ENCODE results near the gene TRPM2. TPM values are rescaled to one million over a fixed set of nuclear protein-coding genes. Genes with fewer than 3 reads are reported as not detected.
"Not testable (repeated sequence)": the region's sequence is repeated elsewhere in the genome, so short reads cannot be mapped to it uniquely, and the experiment has no call there.

TRPM2 gene
- total and polyA plus RNA-seq, 12 donors, result 1.5 to 28.3 (median 11.3) TPM

DNA sequence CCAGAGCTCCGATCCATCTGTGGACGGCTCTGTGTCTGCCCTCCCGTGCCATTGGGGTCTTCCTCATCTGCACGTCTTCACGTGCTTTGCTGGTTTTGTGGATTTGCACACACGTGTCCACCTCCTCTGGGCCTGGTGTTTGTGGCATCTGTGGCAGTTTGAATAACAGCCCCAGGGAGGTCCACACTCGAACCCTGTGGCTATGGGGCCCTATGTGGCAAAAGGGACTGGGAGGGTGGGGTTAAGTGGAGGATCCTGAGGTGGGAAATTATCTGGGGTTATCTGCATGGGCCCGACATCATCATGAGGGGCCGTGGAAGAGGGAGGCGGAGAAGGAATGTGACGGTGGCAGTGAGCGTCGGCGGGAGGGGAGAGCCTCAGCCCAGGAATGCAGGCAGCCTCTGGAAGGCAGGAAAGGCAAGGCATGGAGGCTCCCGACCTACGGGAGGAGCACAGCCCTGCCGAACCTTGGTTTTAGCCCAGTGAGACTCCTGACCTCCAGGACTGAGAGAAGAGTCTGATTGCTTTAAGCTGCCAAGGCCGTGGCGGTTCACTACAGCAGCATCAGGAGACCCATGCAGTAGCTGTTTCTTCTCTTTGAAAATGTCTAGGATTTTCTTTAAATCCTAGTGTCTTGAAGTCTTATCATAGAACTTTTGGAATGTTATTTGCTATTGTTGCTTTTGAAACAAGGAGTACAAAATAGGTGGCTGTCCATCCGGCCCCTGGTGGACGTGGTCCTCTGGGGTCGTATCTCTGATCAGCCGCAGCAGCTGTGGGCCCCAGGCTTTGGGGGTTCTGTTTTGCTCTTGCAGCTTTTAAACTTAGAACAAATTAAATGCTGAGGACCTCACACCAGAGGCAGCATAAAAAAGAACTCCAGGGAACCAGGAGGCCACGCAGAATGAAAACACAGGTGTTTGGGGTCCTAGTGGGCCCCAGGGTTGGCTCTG is 61.9 kb downstream of the TRPM2 start:
- DNase-seq, result peak in 2 of 7 donors; percentile 5 to 8
- Histone ChIP-seq H3K9me3 (replicated peaks in 1 of 3) (no peaks in the 10 kb centered on the region), H3K27me3 (no peaks in the 10 kb centered on the region), H3K27ac (no peak overlapping the region), H3K36me3 (replicated peaks in 1 of 2) (no peaks in the 10 kb centered on the region), H3K4me1 (replicated peaks in 1 of 2) (no peaks in the 10 kb centered on the region), H3K4me3 (no peak overlapping the region)
- WGBS, 4 donors, result 68 to 74% (median 73%) methylated on average over 23 to 24 of the region's 24 CpGs
- TF ChIP-seq, protein P1, sequence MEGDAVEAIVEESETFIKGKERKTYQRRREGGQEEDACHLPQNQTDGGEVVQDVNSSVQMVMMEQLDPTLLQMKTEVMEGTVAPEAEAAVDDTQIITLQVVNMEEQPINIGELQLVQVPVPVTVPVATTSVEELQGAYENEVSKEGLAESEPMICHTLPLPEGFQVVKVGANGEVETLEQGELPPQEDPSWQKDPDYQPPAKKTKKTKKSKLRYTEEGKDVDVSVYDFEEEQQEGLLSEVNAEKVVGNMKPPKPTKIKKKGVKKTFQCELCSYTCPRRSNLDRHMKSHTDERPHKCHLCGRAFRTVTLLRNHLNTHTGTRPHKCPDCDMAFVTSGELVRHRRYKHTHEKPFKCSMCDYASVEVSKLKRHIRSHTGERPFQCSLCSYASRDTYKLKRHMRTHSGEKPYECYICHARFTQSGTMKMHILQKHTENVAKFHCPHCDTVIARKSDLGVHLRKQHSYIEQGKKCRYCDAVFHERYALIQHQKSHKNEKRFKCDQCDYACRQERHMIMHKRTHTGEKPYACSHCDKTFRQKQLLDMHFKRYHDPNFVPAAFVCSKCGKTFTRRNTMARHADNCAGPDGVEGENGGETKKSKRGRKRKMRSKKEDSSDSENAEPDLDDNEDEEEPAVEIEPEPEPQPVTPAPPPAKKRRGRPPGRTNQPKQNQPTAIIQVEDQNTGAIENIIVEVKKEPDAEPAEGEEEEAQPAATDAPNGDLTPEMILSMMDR (IDR thresholded peaks at IDR 0.05), result no peak
- intact Hi-C loops (cut with DNase I), result no loop called here

DNA sequence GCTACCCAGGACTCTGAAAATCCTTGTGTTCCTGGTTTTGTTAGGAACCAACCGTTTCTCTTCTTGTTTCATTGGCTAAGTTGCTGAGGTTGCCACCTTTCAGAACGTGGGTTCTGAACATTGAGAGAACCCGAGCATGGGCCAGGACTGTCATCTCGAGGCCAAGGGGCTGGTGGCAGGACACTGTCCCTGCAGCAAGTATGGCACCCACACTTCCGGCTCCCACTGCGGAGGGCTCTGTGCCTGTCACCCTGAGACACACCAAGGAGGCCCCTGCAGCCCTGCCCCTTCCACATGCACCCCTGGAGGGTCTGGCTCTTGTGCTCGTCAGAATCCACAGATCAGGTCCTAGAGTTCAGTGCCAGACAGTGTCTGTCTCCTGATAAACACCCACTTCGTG is 62.8 kb downstream of the TRPM2 start:
- Histone ChIP-seq H3K9me3 (replicated peaks in 1 of 3) (no peaks in the 10 kb centered on the region), H3K4me3 (no peak overlapping the region), H3K27me3 (no peaks in the 10 kb centered on the region), H3K4me1 (replicated peaks in 1 of 2) (no peaks in the 10 kb centered on the region), H3K27ac (no peak overlapping the region), H3K36me3 (replicated peaks in 1 of 2) (no peaks in the 10 kb centered on the region)
- WGBS, 4 donors, result 70 to 76% (median 73%) methylated on average over 7 to 8 of the region's 8 CpGs
- intact Hi-C loops (cut with DNase I), result no loop called here
- TF ChIP-seq POLR2A (IDR thresholded peaks at IDR 0.05), result no peak
- TF ChIP-seq, protein P1 (IDR thresholded peaks at IDR 0.05), result no peak
- peak in 2 of 7 donors; percentile 1 to 10 for DNase-seq

DNA sequence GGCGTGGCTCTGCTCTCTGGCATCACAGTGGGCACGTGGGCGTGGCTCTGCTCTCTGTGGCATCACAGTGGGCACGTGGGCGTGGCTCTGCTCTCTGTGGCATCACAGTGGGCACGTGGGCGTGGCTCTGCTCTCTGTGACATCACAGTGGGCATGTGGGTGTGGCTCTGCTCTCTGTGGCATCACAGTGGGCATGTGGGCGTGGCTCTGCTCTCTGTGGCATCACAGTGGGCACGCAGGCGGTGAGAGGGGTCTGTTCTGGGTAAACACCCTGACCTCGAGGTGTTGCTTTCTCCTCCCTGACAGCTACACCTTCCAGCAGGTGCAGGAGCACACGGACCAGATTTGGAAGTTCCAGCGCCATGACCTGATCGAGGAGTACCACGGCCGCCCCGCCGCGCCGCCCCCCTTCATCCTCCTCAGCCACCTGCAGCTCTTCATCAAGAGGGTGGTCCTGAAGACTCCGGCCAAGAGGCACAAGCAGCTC is 64.2 kb downstream of the TRPM2 start:
- intact Hi-C loops (cut with DNase I); H3K4me1 ChIP-seq (replicated peaks in 1 of 2); H3K27me3 ChIP-seq; H3K4me3 ChIP-seq; H3K27ac ChIP-seq; H3K9me3 ChIP-seq (replicated peaks in 1 of 3); H3K36me3 ChIP-seq (replicated peaks in 1 of 2): not testable (repeated sequence)
- peak in 3 of 7 donors; percentile 3 to 5 (median 3) for DNase-seq
- 89 to 96% (median 94%) methylated on average over 9 to 21 of the region's 21 CpGs for WGBS, 4 donors

DNA sequence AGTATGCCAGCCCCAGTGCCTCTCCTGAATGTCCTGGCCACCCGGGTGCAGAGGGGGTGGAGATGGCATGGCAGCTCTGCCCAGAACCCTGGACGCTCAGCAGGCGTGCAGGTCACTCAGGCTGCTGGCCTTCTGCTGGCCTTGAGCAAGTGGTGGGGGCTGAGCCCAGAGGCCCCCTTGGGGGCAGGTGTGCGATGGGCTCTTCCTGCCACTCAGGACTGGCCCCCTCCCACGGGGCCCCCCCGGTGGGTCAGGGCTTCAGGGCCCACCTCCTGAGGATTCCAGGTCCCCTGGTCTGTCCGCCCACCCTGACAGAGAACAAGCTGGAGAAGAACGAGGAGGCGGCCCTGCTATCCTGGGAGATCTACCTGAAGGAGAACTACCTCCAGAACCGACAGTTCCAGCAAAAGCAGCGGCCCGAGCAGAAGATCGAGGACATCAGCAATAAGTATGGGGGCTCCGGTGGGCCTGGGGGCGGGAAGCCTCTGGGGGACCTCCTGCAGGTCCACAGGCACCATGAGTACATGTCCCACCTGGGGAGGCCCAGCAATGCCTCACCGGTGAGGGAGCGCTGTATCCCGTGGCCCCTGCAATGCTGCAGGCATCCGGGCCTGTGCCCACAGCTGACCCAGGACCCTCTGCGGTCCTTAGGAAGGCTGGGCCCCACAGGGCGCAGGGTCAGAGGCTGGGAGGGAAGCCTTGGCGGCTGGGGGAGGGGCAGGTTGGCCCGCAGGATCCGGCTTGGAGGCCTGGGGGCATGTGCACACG is 64.9 kb downstream of the TRPM2 start:
- WGBS, 4 donors, result 85 to 91% (median 89%) methylated on average over 9 to 25 of the region's 25 CpGs
- Histone ChIP-seq H3K4me1 (replicated peaks in 1 of 2) (no peaks in the 10 kb centered on the region), H3K9me3 (replicated peaks in 1 of 3) (no peaks in the 10 kb centered on the region), H3K27ac (no peak overlapping the region), H3K36me3 (replicated peaks in 1 of 2) (no peaks in the 10 kb centered on the region), H3K4me3 (no peak overlapping the region), H3K27me3 (no peaks in the 10 kb centered on the region)
- peak in 4 of 7 donors; percentile 4 to 11 (median 5) for DNase-seq
- TF ChIP-seq, protein P1 (IDR thresholded peaks at IDR 0.05), result no peak
- no peak for TF ChIP-seq POLR2A (IDR thresholded peaks at IDR 0.05)
- intact Hi-C loops (cut with DNase I), result no loop called here
